Mammary epithelial cell (primary cell): ENCODE results near the gene CUL4A.

Experiments used
- EZH2 ChIP-seq: IDR thresholded peaks from 2 replicates; pipeline ENCODE4 v1.6.1; 2012; ENCODE audit warnings: low read length, inconsistent platforms, borderline replicate concordance
- TF ChIP-seq, protein P1 (sequence below), 2 donors: IDR thresholded peaks in 1 of 2; conservative IDR thresholded peaks in 1 of 2; 2 replicates each; pipeline ENCODE4 v1.5.1; 2011 to 2012; ENCODE audit warnings: inconsistent platforms in 2 of 2, low read length in 2 of 2, mild to moderate bottlenecking in 2 of 2, control low read depth in 1 of 2, low read depth in 1 of 2; ENCODE audit not compliant: insufficient read depth in 1 of 2; ENCODE audit errors: extremely low read depth in 1 of 2

GRCh38 chr13:113307491-113307890, 98.1 kb downstream of the CUL4A start:
- TF ChIP-seq, protein P1, sequence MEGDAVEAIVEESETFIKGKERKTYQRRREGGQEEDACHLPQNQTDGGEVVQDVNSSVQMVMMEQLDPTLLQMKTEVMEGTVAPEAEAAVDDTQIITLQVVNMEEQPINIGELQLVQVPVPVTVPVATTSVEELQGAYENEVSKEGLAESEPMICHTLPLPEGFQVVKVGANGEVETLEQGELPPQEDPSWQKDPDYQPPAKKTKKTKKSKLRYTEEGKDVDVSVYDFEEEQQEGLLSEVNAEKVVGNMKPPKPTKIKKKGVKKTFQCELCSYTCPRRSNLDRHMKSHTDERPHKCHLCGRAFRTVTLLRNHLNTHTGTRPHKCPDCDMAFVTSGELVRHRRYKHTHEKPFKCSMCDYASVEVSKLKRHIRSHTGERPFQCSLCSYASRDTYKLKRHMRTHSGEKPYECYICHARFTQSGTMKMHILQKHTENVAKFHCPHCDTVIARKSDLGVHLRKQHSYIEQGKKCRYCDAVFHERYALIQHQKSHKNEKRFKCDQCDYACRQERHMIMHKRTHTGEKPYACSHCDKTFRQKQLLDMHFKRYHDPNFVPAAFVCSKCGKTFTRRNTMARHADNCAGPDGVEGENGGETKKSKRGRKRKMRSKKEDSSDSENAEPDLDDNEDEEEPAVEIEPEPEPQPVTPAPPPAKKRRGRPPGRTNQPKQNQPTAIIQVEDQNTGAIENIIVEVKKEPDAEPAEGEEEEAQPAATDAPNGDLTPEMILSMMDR (conservative IDR thresholded peaks at IDR 0.05 in 1 of 2, IDR thresholded peaks at IDR 0.05 in 1 of 2; ENCODE audit: extremely low read depth in 1 of 2, insufficient read depth in 1 of 2, low read depth in 1 of 2, low read length in 2 of 2), result no peak
- TF ChIP-seq EZH2, result no peak
